Measurements from ENCODE around the gene LAMA2. TPM values are rescaled to one million over a fixed set of nuclear protein-coding genes. Genes with fewer than 3 reads are reported as not detected.

The LAMA2 gene
- total and polyA plus RNA-seq, 2 of the 8 experiments (the other 6 are each of a cell fraction or from before 2014, with no cell fraction given) = 1.3 to 3.8 TPM

GRCh38 chr6:129046526-129046925 is 163.6 kb downstream of the LAMA2 start:
- H4K20me1 ChIP-seq (replicated peaks in 1 of 2; ENCODE audit: control insufficient read depth in 1 of 2, insufficient read depth in 2 of 2, low read length in 2 of 2) = no peaks in the 10 kb centered on the region
- no peaks in the 10 kb centered on the region for H3K36me3 ChIP-seq (ENCODE audit: control insufficient read depth in 2 of 4, insufficient read depth in 4 of 4, low read length in 3 of 4)
- no peak overlapping the region for H3K14ac ChIP-seq (ENCODE audit: insufficient read length)
- TF ChIP-seq SP2 (IDR thresholded peaks at IDR 0.05; ENCODE audit: low read length) (no peak), CREB1 (IDR thresholded peaks at IDR 0.05) (no peak), ATF2 (IDR thresholded peaks at IDR 0.05; ENCODE audit: low read length) (no peak)
- H3K27me3 ChIP-seq (replicated peaks in 1 of 4; ENCODE audit: control insufficient read depth in 3 of 4, extremely low read depth in 1 of 4, insufficient read depth in 3 of 4, low read length in 3 of 4) = no peaks in the 10 kb centered on the region
- H3K9me3 ChIP-seq (ENCODE audit: insufficient read depth in 2 of 2, low read depth in 1 of 2, low read length in 1 of 2) = peaks cover 0 to 3% of the 10 kb centered on the region in 2 experiments; a peak in 1 of 4 replicates
- H3K79me1 ChIP-seq (ENCODE audit: low read depth, low read length) = no peaks in the 10 kb centered on the region
- H2BK5ac ChIP-seq (ENCODE audit: low read depth, low read length) = no peak overlapping the region
- CTCF ChIA-PET (ENCODE audit: partially characterized antibody) = interaction anchor here (1.5 kb wide), 1 partner anchor 46 kb away, joined by 7 read pairs; no protein-coding TSS in a partner anchor
- H3K18ac ChIP-seq (ENCODE audit: extremely low read depth, low read length) = no peak overlapping the region
- 92% methylated on average over 2 of the region's 2 CpGs; no CpG with 5 or more reads in 1 of the 2 experiments for WGBS, 2 experiments (ENCODE audit: extremely low coverage in 1 of 2, insufficient coverage in 1 of 2, insufficient read length in 1 of 2, insufficient replicate concordance in 2 of 2, low coverage in 1 of 2, low lambda C conversion rate in 2 of 2, missing lambda C conversion rate in 1 of 2)
- no peak overlapping the region for H3K4me3 ChIP-seq (ENCODE audit: extremely low read depth in 1 of 4, insufficient read depth in 2 of 4, low read depth in 3 of 4, low read length in 4 of 4)
- no peak overlapping the region for H3K4me2 ChIP-seq (ENCODE audit: insufficient read depth in 1 of 2, low read depth in 2 of 2, low read length in 2 of 2)
- H3K4me1 ChIP-seq (replicated peaks in 1 of 4; ENCODE audit: control insufficient read depth in 3 of 4, insufficient read depth in 4 of 4, low read length in 3 of 4) = no peaks in the 10 kb centered on the region
- no peak overlapping the region for H2BK15ac ChIP-seq (ENCODE audit: low read length)
- H3K23me2 ChIP-seq (ENCODE audit: low read depth, low read length) = no peaks in the 10 kb centered on the region
- no peak overlapping the region for H2BK20ac ChIP-seq (ENCODE audit: low read length)
- no peak for DNase-seq (ENCODE audit: low read depth in 1 of 2, low spot score in 2 of 2)
- H4K91ac ChIP-seq (replicated peaks; ENCODE audit: insufficient read length, low read length) = no peak overlapping the region
- H2BK12ac ChIP-seq (ENCODE audit: low read depth, low read length) = no peak overlapping the region
- no peak overlapping the region for H2BK120ac ChIP-seq (replicated peaks; ENCODE audit: low read depth, low read length)
- no peak overlapping the region for H4K8ac ChIP-seq (ENCODE audit: extremely low read depth, insufficient read depth, low read length)
- H2AFZ ChIP-seq (ENCODE audit: low read length) = no peak overlapping the region
- H3K79me2 ChIP-seq (ENCODE audit: control insufficient read depth in 1 of 2, insufficient read depth in 2 of 2, low read length in 2 of 2) = no peaks in the 10 kb centered on the region
- no peak overlapping the region for H3K9ac ChIP-seq (replicated peaks in 1 of 4; ENCODE audit: extremely low read depth in 1 of 4, low read depth in 3 of 4, low read length in 3 of 4)
- no peak for FAIRE-seq
- no peak overlapping the region for H3K4ac ChIP-seq (replicated peaks; ENCODE audit: insufficient read length, low read depth, low read length)
- H3K23ac ChIP-seq (ENCODE audit: insufficient read length) = no peak overlapping the region
- POLR2A ChIA-PET (ENCODE audit: partially characterized antibody) = no interaction called here
- H3K27ac ChIP-seq (ENCODE audit: low read depth, low read length) = no peak overlapping the region
- no peak overlapping the region for H4K5ac ChIP-seq (ENCODE audit: insufficient read length, low read depth, low read length)
- no peak overlapping the region for H3K56ac ChIP-seq (replicated peaks; ENCODE audit: insufficient read length, low read depth, low read length)
- no peak overlapping the region for H2AK5ac ChIP-seq (ENCODE audit: low read depth, low read length)
